K562 (cell line): ENCODE measurements around the gene CCNY. TPM values are rescaled to one million over a fixed set of nuclear protein-coding genes. Genes with fewer than 3 reads are reported as not detected.

Experiments
- ATAC-seq: fragments of 200-7000 bp; cut with Tn5 transposase; 3 replicates; pipeline ENCODE4 v1.9.1; 2020; ENCODE audit warnings: moderate library complexity
- BruUV-seq: library from RNA; stranded (reverse); fragments of 400-500 nt; replicated peaks from 2 replicates; lab custom pipeline; 2021; lab: Mats Ljungman, UMichigan
- CTCF ChIA-PET: fragments of 300-600 bp; formaldehyde crosslinking; extraction: SDS; loops from one replicate; lab custom pipeline; 2021; ENCODE audit warnings: low intra/inter-chr PET ratio; lab: Yijun Ruan, JAX
- POLR2A ChIA-PET: fragments of 300-600, 350-650 bp; sonication (Branson Sonifier 250); formaldehyde crosslinking; extraction: SDS; loops from one replicate; lab custom pipeline; 2021; ENCODE audit warnings: antibody characterized with exemption, inconsistent platforms; lab: Yijun Ruan, JAX
- DNase-seq, 4 experiments: peaks; one replicate each; pipeline versions ENCODE4 v3.0.0 to v3.0.0-alpha.2; 2011 to 2018; ENCODE audit warnings: low spot score in 3 of 4, mixed read lengths in 3 of 4; ENCODE audit errors: extremely low read depth in 1 of 4
- FAIRE-seq: peaks from 2 replicates; lab custom pipeline; 2011; peaks lifted over from hg19 to GRCh38; lab: Jason Lieb, UNC
- H2AFZ ChIP-seq: 2 replicates; pipeline ENCODE4 v1.6.0; 2011; ENCODE audit warnings: low read depth, low read length, control low read depth, inconsistent platforms
- H3K27ac ChIP-seq: fragments of 200-600 bp; 3 replicates; pipeline ENCODE4 v1.8.0; 2011; ENCODE audit warnings: low read depth, mild to moderate bottlenecking, control low read depth, inconsistent platforms, low read length, moderate library complexity, mixed read lengths; ENCODE audit errors: extremely low read depth
- H3K27me3 ChIP-seq, 2 experiments: fragments of 300-600 bp in 1 of 2; 2 replicates in 1 of 2; 3 replicates in 1 of 2; pipeline versions ENCODE4 v1.6.0 to v1.8.0; 2011; ENCODE audit warnings: inconsistent platforms in 2 of 2, low read length in 2 of 2, mild to moderate bottlenecking in 1 of 2, mixed read lengths in 1 of 2, moderate library complexity in 1 of 2; ENCODE audit not compliant: control insufficient read depth in 2 of 2, insufficient read depth in 2 of 2
- H3K36me3 ChIP-seq: fragments of 300-600 bp; 3 replicates; pipeline ENCODE4 v1.8.0; 2011; ENCODE audit warnings: mild to moderate bottlenecking, low read length, inconsistent platforms; ENCODE audit not compliant: control insufficient read depth, insufficient read depth
- H3K4me1 ChIP-seq, 2 experiments: fragments of 200-600 bp in 1 of 2; replicated peaks in 1 of 2; 2 replicates in 1 of 2; 3 replicates in 1 of 2; pipeline versions ENCODE4 v1.5.1 to v1.8.0; 2011; ENCODE audit warnings: inconsistent platforms in 2 of 2, low read length in 2 of 2, mild to moderate bottlenecking in 1 of 2, mixed read lengths in 1 of 2, moderate library complexity in 1 of 2; ENCODE audit not compliant: control insufficient read depth in 2 of 2, insufficient read depth in 2 of 2
- H3K4me2 ChIP-seq: 2 replicates; pipeline ENCODE4 v1.6.1; 2011; ENCODE audit warnings: low read length, control low read depth, inconsistent platforms, mixed read lengths; ENCODE audit not compliant: insufficient read depth
- H3K4me3 ChIP-seq: fragments of 200-600 bp; sonication (generic), shearing (Covaris generic); 2 replicates; pipeline ENCODE4 v1.5.1; 2016; ENCODE audit warnings: control low read depth, inconsistent platforms
- H3K79me2 ChIP-seq: fragments of 200-600 bp; 3 replicates; pipeline ENCODE4 v1.8.0; 2011; ENCODE audit warnings: low read length, inconsistent platforms; ENCODE audit not compliant: control insufficient read depth, insufficient read depth
- H3K9ac ChIP-seq, 2 experiments: 2 replicates each; pipeline versions ENCODE4 v1.6.0 to v1.6.1; 2011; ENCODE audit warnings: low read depth in 2 of 2, low read length in 2 of 2, control low read depth in 1 of 2, inconsistent platforms in 1 of 2, mild to moderate bottlenecking in 1 of 2, mixed read lengths in 1 of 2; ENCODE audit not compliant: insufficient read depth in 1 of 2
- H3K9me1 ChIP-seq: one replicate; pipeline ENCODE4 v1.6.0; 2011; ENCODE audit warnings: inconsistent platforms, mild to moderate bottlenecking, low read length, moderate library complexity; ENCODE audit not compliant: control insufficient read depth, insufficient read depth
- H3K9me3 ChIP-seq: replicated peaks from 2 replicates; pipeline ENCODE4 v1.5.1; 2011; ENCODE audit warnings: low read depth, low read length, inconsistent platforms; ENCODE audit not compliant: control insufficient read depth, insufficient read depth
- H4K20me1 ChIP-seq: replicated peaks from 2 replicates; pipeline ENCODE4 v1.6.1; 2011; ENCODE audit warnings: low read length, inconsistent platforms, mixed read lengths; ENCODE audit not compliant: control insufficient read depth, insufficient read depth
- KDM1A ChIP-seq, 2 experiments: fragments of 450-650 bp; IDR thresholded peaks; 2 replicates each; pipeline ENCODE4 v1.6.1; 2016; ENCODE audit warnings: mild to moderate bottlenecking in 2 of 2
- NCOA6 ChIP-seq: fragments of 450-650 bp; IDR thresholded peaks from 2 replicates; pipeline ENCODE4 v1.6.1; 2017; ENCODE audit warnings: mild to moderate bottlenecking
- RFX1 ChIP-seq: fragments of 450-650 bp; IDR thresholded peaks from 2 replicates; pipeline ENCODE4 v1.6.1; 2016; ENCODE audit warnings: mild to moderate bottlenecking, moderate library complexity
- WGBS: fragments of 100-300 bp; shearing (Covaris generic); methylation state at CpG from one replicate; pipeline ENCODE4 v1.1.6; 2016; ENCODE audit warnings: low coverage, mixed read lengths; ENCODE audit not compliant: insufficient coverage; ENCODE audit errors: missing lambda C conversion rate; 5-methylcytosine and 5-hydroxymethylcytosine counted together
- in situ Hi-C: fragments of 300-500 bp; cut with MboI; formaldehyde crosslinking; loops from 4 replicates; pipeline ENCODE4 v1.15.0; 2018; ENCODE audit warnings: inconsistent platforms, mixed read lengths
- intact Hi-C: fragments of 100-400 bp; cut with micrococcal nuclease; formaldehyde crosslinking; loops from 2 replicates; pipeline ENCODE4 v1.14.2; 2022
- polyA plus RNA-seq, 8 experiments: library from polyadenylated mRNA; depleted of rRNA in 4 of 8; stranded (reverse) in 5 of 8; unstranded in 3 of 8; fragments of >200 nt; fragmentation: Nextera tagmentation in 2 of 8; fragmentation: Illumina TruSeq in 1 of 8; extraction: Ambion mirVana in 2 of 8; extraction: Trizol in 1 of 8; gene quantifications; 2 replicates each; pipeline versions ENCODE4 v1.2.1 to v1.2.3, GENCODE V29; 2011 to 2014; ENCODE audit warnings: inconsistent platforms in 1 of 8, missing spikeins in 1 of 8
- total RNA-seq, 7 experiments: library from RNA; depleted of rRNA in 6 of 7; stranded (reverse); fragments of >200 nt in 6 of 7; fragmentation: Illumina TruSeq in 2 of 7; extraction: Trizol in 2 of 7; gene quantifications; 2 replicates each; pipeline versions ENCODE4 v1.2.1 to v1.2.3, GENCODE V29; 2011 to 2021; ENCODE audit warnings: low replicate concordance in 1 of 7
- TF ChIP-seq, protein P1 (sequence below), 2 experiments: fragments of 150-350 bp in 1 of 2; IDR thresholded peaks; 2 replicates each; pipeline ENCODE4 v1.6.1; 2012 to 2016; ENCODE audit warnings: low read depth in 2 of 2, low read length in 2 of 2, mild to moderate bottlenecking in 1 of 2, moderate library complexity in 1 of 2

The CCNY gene
- total and polyA plus RNA-seq, 9 of the 15 experiments (the other 6 are each of a cell fraction or from before 2014, with no cell fraction given): 8.4 to 109 (median 38.6) TPM

DNA sequence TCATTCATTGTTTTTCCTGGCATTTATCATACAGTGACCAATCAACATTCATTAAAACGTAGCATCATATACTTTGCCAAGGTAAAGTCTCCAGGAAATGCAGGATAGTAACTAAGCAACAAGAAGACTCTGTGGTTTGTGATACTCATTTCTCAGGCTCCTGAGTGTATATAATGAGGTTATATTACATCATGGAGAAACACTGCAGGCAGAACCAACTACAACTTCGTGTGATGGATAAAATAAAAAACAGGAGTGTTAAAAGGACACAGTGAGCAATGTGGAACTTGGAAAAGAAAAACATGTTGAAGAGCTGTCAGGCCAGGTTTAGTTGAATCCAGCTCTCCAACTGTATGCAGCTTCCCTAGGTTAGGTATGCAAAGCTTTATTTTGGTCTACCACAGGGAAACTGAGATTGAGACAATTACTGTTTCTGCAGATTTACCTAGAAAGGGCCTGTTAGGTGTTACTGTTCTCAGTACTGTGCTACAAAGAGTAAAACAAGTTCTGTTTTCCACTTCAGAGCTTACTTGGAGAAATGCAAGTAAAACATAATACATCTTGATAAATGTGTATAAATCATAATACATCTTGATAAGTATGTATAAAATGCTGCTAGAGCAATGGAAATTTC, 7.8 kb upstream of the CCNY start:
- no peak for FAIRE-seq
- intact Hi-C loops: no loop called here
- Histone ChIP-seq H3K4me2 (no peak overlapping the region), H3K9ac (no peak overlapping the region), H3K9me1 (no peaks in the 10 kb centered on the region), H3K36me3 (peaks cover 11% of the 10 kb centered on the region; the same call in 2 of the 3 replicates), H3K9me3 (no peaks in the 10 kb centered on the region), H3K27me3 (no peaks in the 10 kb centered on the region), H3K27ac (no peak overlapping the region), H4K20me1 (no peaks in the 10 kb centered on the region), H2AFZ (no peak overlapping the region), H3K79me2 (peaks cover 58% of the 10 kb centered on the region), H3K4me3 (no peak overlapping the region), H3K4me1 (peaks cover 0 to 18% of the 10 kb centered on the region in 2 experiments; a peak in 2 of 5 replicates)
- POLR2A ChIA-PET: interaction anchor here (1.0 to 1.2 kb wide), 2 partner anchors 13 to 22 kb away, joined by 3 read pairs; no protein-coding TSS in a partner anchor
- BruUV-seq: no TSS peak
- no peak for DNase-seq
- in situ Hi-C loops: no loop called here
- CTCF ChIA-PET: no interaction called here
- WGBS: 42% methylated on average over 2 of the region's 2 CpGs
- ATAC-seq: no peak
- TF ChIP-seq, protein P1, sequence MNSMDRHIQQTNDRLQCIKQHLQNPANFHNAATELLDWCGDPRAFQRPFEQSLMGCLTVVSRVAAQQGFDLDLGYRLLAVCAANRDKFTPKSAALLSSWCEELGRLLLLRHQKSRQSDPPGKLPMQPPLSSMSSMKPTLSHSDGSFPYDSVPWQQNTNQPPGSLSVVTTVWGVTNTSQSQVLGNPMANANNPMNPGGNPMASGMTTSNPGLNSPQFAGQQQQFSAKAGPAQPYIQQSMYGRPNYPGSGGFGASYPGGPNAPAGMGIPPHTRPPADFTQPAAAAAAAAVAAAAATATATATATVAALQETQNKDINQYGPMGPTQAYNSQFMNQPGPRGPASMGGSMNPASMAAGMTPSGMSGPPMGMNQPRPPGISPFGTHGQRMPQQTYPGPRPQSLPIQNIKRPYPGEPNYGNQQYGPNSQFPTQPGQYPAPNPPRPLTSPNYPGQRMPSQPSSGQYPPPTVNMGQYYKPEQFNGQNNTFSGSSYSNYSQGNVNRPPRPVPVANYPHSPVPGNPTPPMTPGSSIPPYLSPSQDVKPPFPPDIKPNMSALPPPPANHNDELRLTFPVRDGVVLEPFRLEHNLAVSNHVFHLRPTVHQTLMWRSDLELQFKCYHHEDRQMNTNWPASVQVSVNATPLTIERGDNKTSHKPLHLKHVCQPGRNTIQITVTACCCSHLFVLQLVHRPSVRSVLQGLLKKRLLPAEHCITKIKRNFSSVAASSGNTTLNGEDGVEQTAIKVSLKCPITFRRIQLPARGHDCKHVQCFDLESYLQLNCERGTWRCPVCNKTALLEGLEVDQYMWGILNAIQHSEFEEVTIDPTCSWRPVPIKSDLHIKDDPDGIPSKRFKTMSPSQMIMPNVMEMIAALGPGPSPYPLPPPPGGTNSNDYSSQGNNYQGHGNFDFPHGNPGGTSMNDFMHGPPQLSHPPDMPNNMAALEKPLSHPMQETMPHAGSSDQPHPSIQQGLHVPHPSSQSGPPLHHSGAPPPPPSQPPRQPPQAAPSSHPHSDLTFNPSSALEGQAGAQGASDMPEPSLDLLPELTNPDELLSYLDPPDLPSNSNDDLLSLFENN (IDR thresholded peaks at IDR 0.05; ENCODE audit: low read depth in 2 of 2, low read length in 2 of 2): no peak
- TF ChIP-seq KDM1A (IDR thresholded peaks at IDR 0.05) (0 out of 4 replicates have a peak, but pooled peaks of 1 of the 2 experiments have one; percentile 26), NCOA6 (no peak), RFX1 (peak; percentile 26; the same call in 1 of the 2 replicates)
